ENCODE results near the gene HOXC5.

Gene HOXC5

DNA sequence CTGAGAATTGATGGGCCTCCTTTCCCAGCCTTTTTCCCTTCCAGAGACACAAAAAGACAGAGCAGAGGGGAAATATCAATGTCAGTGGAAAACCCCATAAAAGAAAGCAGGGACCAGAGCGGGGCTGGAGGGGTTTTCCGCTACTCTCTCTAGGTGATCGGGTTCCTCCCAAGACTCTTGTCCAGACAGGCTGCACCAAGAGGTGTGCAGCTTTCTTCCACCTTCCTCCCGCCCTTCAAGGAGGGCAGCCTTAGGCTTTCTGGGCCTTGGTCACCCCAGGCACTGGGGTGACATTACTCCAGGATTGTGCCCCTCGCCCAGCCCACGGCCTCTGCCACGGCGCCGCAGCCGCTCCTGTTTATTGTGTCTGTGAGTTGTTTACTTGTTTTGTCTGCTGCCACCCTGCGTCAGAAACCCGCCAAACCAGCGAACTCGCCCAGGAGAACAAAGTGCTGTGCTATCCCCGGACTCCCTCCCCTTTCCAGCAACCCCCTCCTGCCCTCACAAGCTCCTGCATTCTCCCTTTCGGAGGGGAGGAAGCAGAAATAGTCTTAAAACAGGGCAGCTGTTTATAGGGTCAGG is 11.3 kb upstream of the HOXC5 start:
- FAIRE-seq = no peak

DNA sequence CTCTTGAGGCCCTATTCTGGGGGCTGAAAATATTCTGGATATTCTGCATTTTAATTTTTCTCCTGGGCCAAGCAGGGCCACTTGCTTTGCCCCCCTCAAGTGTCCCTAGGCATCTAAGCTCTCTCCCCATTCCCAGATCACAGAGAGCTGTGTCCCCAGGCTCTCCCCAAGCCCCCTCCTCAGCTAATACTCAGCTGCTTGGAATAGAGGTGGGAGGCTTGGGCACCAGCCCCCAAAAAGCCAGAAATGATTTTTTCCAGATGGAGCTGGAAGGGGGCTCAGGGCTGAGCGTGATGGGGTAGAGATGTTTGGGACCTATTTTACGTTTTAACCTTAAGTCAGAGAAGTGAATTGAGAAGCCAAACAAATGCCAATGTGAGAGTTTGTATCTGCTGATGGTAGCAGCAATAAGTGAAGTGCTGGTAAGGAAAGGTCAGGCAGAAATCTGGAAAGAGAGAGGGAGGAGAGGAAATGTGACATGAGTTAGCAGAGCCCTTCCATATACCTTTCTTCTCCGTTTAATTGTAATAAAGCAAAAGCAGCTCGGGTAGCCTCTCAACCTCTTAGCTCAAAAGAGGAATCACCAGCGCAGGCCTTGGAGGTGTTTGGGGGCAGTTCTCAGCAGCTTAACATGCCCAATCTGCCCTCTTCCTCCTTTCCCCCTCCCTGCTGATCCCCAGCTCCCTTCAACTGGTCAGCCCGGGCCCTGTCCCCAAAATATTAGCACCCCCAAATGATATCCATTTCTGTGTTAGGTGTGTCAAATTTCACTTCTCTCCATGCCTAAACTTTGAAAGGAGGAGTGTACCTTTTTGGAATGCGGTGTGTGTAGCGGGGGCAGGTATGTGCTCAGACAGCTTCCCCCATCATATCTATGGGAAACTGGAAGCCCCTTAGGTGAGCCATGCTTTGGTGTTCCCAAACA is 9.6 kb upstream of the HOXC5 start:
- FAIRE-seq = no peak

DNA sequence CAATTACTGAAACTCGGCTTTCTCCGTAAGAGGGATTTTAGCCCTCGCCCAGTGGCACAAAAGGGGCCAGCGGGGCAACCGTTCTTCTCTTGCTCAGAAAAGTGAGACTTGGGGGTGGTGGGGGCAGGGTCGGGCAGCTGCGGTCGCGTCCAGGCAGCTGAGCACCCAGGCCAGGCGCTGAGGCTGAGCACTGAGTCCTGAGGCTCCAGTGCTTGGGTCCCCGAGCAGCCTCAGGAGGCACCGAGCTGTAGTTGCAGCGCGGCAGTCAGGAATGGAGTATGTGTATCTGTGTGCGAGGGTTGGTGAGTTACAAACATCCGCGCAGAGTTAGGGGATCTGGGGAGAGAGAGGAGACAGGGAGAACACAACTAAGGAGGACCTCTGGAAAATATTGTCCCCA is 8.7 kb upstream of the HOXC5 start:
- FAIRE-seq = no peak

DNA sequence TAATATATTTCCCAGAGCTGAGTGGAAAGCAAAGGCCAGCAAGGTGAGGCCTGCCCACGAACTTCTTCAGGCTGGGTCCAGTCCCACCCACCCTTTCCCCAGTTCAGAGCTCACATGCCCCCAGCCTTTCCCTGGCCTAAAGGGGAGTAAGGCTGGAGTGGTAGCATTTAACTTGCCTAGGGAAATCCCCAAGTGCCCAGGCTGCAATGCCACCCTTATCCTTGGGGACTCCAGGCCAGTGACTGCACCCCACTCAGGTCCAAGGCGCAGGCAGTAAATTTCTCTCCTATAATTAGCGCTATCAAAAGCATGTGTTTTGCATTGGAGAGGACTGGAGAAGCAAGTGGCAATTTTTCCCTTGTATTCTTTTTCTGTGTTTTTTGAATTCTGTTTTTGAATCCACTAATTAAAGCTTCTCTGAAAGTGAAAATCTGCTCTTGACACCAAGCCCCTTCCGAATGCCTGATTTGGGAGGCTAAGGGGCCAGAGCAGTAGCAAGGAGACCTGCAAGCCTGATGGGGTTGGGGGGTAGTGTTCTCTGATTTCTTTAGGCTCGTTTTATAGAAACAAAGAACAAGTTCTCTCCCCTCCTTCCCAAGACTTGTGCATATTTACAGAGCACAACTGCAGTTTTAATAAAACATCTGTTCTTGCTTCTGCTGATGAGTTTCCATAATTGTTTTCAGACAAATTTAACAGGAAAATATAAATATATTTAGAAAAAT is 8.1 kb upstream of the HOXC5 start:
- FAIRE-seq = no peak

DNA sequence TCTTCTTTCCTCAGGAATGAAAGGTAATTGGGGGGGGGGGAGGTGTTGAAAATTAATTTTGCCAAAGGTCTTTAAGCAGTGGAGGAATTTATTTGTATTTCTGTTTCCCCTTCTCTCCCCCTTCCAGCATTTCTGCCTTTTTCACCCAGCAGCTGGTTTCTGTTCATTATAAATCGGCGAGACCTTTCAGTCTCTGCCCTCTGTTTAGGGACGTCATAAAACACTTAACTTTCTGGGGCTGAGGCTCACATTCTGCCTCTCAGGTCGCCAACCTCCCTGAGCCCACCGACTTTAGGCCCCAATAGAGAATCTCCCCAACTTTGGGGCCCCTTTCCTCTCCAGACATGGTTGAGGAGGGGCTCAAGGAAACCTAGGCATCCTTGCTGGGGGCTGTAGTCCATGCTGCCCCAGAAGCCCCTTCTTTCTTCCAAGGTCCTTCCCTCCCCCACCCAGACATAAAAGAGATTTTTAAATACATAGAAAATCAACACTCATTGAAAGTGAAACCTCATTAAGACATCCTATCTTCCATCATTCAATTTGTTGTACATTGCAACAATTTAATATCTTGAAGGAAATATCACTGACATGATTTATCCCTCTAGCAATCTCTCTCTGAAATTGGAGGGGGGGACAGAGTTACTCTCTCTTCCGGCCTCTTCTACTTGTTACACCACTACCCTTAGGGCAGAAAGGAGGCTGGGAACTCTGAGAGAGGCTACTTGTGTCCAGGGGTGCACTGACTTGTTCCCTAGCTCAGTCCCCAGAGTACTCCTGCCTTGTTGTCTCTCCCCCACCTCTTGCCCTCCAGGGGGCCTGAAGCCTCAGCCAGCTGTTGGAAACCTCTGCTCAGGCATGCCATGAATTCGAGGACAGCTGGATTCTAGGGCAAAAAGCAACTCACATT is 7.1 kb upstream of the HOXC5 start:
- no peak for FAIRE-seq

DNA sequence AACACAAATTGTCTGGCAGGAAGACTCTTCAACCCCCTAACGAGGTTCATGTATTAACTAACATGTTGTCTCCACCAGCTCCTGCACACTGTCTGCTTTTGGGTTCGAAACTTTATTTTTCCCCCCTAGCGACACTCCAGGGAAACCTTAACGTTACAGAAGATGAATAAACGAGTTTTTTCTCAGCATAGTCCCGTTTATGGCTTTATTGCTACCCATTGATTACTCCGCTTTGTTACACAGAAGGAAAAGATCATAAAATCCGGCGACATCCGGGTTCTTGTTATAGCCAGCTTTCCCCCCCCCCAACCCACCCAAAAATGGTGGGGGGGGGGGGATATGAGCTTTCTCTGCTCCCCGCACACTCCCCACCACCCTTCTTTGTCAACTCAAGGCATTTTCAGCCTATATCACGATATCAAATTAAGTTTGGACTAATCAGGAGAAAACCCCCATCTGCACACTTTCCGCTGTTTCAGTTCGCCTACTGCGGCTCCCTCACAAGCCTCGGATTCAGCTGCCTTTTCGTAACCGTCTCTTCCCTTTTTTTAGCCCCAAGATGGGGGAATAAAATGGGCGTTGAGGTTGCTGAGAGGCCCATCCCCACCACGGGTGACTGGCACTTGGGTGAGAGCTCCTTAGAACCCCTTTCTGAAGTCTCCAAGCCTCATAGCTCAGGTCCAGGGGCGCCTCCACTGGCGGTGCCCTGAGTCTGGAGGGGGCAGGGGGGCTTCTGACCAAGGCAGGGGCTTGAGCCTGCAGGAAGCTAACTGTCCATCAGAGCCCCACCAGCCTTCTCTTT is 6.0 kb upstream of the HOXC5 start:
- no peak for FAIRE-seq

DNA sequence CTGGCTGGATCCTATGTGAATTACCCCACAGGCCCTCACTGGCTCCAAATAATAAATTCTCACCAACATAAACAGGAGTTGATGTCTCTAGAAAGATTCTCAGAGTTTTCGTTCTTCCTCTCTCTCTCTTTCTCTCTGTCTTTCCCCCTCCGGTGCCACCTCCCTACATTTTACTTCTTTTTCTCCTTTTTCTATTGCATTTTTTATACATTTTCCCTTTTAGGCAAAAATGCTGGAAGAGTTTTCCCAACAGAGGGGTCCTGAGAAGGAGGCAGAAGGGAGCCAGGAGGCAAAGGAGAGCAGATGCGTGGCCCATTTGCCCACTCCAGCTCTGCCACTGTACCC is 5.4 kb upstream of the HOXC5 start:
- FAIRE-seq = no peak

DNA sequence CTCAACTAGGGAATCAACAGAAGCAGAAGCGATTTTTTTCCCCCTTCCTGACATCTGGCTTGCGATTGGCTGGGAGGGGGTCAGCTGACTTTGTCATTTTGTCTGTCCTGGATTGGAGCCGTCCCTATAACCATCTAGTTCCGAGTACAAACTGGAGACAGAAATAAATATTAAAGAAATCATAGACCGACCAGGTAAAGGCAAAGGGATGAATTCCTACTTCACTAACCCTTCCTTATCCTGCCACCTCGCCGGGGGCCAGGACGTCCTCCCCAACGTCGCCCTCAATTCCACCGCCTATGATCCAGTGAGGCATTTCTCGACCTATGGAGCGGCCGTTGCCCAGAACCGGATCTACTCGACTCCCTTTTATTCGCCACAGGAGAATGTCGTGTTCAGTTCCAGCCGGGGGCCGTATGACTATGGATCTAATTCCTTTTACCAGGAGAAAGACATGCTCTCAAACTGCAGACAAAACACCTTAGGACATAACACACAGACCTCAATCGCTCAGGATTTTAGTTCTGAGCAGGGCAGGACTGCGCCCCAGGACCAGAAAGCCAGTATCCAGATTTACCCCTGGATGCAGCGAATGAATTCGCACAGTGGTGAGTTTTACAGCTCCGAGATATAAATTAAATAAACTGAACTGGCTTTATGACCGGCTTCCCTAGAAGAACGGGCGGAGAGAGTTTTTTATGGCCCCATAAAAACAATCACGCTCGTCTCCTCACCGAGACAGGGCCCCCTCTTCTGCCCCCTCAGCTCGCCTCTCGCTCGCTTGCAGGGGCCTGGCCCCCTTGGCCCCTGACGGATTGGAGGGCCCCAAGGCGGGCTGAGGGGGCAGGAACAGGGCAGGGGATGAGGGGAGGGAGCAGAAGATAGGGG is 4.3 kb upstream of the HOXC5 start, which contains the start of gene HOXC6:
Gene HOXC6 (plus strand): TSS at position 127 of the 888 bp plus-strand sequence. CDS start 82 bp downstream, at position 209.
- no peak for FAIRE-seq

DNA sequence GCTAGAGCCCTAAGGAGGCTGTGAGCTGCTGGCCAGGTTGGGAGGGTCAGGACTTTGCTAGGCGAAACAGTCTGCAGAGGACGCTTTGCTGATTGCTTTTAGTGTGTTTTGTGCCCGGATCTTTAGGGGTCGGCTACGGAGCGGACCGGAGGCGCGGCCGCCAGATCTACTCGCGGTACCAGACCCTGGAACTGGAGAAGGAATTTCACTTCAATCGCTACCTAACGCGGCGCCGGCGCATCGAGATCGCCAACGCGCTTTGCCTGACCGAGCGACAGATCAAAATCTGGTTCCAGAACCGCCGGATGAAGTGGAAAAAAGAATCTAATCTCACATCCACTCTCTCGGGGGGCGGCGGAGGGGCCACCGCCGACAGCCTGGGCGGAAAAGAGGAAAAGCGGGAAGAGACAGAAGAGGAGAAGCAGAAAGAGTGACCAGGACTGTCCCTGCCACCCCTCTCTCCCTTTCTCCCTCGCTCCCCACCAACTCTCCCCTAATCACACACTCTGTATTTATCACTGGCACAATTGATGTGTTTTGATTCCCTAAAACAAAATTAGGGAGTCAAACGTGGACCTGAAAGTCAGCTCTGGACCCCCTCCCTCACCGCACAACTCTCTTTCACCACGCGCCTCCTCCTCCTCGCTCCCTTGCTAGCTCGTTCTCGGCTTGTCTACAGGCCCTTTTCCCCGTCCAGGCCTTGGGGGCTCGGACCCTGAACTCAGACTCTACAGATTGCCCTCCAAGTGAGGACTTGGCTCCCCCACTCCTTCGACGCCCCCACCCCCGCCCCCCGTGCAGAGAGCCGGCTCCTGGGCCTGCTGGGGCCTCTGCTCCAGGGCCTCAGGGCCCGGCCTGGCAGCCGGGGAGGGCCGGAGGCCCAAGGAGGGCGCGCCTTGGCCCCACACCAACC is 3.1 kb upstream of the HOXC5 start:
- FAIRE-seq = no peak

DNA sequence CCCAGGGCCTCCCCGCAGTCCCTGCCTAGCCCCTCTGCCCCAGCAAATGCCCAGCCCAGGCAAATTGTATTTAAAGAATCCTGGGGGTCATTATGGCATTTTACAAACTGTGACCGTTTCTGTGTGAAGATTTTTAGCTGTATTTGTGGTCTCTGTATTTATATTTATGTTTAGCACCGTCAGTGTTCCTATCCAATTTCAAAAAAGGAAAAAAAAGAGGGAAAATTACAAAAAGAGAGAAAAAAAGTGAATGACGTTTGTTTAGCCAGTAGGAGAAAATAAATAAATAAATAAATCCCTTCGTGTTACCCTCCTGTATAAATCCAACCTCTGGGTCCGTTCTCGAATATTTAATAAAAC is 2.4 kb upstream of the HOXC5 start:
- no peak for FAIRE-seq

DNA sequence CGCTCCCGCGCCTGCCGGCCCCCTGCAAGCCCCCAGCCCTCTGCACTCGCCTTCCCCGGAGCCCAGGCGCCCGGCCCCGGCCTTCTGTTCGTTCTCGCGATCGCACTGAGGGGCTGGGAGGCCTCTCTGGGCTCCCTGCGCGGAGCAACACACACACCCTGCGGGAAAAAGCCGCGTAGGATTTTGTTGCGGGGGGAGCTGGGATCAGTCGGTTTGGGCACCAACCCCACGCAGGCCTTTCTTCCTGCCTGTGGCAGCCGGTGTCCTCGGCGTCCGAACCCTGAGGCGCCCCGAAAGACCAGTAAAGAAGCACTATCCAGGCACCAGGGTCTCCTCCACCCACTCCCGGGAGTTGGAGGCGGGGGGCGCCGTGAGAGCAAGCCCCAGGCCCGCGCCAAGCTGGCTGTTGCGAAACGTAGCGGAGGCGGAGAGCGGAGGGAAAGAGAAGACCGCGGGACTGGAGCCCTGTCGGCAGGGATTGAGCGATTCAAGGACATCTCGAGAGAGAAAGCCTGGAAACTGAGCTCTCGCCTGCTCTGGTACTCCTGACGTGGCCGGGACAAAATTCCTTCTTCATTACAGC is 1.9 kb upstream of the HOXC5 start:
- FAIRE-seq = no peak

DNA sequence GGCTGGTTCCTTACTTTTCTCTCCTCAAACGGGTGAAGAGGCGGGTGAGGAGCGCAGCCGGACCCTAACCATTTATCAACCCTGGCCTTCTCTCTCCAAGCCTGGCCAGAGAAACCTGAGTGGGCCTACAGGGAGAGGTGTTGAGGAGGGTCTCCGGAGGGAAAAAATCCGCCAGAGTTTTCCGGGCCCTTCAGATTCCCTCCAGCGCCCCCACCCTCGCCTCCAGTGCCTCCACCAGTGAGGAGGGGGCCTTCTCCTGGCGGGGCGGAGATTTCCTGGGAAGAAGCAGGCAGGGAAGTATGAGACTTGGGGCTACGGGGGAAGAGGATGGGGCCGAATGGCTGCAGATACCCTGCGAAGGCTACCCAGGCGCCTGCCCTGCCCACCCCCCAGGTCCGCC is 1.4 kb upstream of the HOXC5 start:
- no peak for FAIRE-seq

DNA sequence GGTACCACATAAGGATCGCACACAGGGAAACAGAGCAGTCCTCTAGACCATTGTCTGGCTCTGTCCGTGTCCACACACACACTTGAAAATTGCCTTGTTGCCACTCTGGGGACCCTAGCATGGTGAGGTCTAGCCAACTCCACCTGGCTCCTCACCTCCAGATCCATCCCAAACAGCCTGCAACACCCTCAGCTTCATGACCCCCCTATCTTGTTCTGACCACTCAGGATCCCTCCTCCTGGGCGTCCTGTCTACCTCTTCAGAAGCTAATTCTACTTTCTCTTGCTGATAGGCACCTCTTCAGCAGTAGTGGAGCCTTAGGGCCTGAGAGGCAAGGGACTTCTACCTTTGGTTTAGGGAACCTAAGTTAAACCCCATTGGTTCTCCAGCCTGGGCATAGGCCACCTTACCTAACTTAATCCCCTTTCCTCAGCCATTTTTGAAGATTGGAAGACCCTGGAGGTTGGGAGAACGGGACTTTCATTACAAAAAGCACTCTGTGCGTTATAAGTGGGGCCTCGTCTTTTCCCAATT is 697 bp upstream of the HOXC5 start:
- no peak for FAIRE-seq

DNA sequence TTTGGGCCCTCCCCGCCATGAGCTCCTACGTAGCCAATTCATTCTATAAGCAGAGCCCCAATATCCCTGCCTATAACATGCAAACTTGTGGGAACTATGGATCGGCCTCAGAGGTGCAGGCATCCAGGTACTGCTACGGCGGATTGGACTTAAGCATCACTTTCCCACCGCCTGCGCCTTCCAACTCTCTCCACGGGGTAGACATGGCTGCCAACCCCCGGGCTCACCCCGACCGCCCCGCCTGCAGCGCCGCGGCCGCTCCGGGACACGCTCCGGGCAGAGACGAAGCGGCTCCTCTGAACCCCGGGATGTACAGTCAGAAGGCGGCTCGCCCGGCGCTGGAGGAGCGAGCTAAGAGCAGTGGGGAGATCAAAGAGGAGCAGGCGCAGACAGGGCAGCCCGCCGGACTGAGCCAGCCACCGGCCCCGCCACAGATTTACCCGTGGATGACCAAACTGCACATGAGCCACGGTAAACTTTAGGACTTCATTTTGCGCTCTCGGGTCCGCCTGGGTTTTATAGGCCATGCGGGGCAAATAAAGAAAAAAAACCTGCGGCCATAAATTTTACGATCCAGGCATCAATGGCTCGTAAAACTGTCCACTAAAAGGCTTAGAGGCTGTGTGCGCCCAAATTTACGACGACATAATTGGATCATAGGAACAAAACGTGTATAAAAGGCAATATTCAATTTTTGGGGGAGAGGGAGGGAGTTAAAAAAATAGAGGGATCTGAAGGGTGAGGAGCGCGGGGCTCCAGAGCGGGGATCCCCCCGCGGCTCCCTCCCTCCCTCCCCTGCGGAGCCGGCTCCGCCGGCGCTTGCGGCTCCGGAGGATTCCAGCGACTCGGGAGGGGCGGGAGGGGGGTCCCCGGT is 493 bp downstream of the HOXC5 start:
- FAIRE-seq = no peak

DNA sequence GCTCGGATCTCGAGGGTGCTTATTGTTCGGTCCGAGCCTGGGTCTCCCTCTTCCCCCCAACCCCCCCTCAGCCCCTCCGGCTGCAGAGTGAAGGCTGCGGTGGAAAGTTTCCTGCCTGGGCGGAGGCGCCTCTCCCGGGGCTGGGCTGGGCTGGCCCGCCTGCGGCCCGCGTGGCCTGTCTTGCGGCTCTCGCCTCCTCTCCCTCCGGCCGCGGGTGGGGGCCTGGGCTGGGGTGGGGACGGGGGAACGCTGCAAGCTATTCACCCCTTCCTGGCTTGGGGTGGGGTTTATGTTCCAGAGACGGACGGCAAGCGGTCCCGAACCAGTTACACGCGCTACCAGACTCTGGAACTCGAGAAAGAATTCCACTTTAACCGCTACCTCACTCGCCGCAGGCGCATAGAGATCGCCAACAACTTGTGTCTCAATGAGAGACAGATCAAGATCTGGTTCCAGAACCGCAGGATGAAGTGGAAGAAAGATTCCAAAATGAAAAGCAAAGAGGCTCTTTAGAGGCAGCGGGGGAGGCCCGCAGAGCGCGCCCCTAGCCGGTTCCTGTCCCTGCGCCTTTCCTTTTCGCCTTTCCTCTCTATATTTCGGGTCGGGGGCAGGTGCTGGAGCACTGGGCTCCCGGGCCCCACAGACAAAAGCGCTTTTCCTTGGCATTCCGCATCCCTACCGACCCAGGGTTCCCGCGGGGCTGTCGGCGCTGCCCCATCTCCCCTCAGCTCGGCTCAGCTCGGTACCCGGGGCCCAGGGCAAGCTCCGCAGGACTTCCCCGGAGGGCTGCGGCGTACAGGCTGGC is 1.3 kb downstream of the HOXC5 start:
- FAIRE-seq = no peak

DNA sequence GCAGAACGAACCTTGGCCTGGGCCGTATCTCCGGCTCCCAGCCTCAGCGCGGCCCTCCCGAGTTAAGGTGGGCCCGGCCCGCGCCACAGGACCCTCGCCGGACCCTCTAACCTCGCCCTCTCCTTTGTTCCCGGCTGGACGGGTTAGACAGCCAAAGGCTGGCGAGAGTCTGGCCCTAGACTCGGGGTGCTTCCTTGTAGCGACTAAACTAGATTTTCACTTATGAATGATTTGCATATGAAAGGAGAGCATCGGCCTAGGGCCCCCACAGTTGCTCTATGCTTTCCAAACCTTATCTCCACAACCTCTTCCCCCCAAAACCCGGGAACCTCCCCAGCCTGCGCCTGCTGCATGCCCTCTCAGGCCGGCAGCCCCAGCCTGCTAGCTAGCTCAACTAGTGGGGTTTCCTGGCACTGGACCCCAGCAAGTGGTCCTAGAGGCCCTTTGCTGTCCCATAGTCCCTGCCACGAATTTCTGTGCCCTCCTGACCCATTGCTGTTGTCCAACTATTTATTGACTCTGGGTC is 2.0 kb downstream of the HOXC5 start:
- FAIRE-seq = no peak

Data from colon (tissue), 2 donors.